H9 (cell line): ENCODE results near the gene TDRD3. TPM values are rescaled to one million over a fixed set of nuclear protein-coding genes. Genes with fewer than 3 reads are reported as not detected.

Experiments
- DNase-seq: peaks from one replicate; pipeline ENCODE4 v3.0.0-alpha.2; 2017
- H2AFZ ChIP-seq: one replicate; pipeline ENCODE4 v1.6.1; 2013; ENCODE audit warnings: mild to moderate bottlenecking, low read length, control low read depth, moderate library complexity
- H2AK5ac ChIP-seq: 2 replicates; pipeline ENCODE4 v1.6.1; 2013; ENCODE audit warnings: low read length, control low read depth, mixed read lengths; ENCODE audit not compliant: insufficient read length
- H2BK120ac ChIP-seq: one replicate; pipeline ENCODE4 v1.6.1; 2013; ENCODE audit warnings: low read depth, mild to moderate bottlenecking, low read length, control low read depth, inconsistent platforms; ENCODE audit not compliant: poor library complexity, severe bottlenecking
- H2BK12ac ChIP-seq: 2 replicates; pipeline ENCODE4 v1.6.1; 2013; ENCODE audit warnings: low read length, control low read depth, mixed read lengths, low read depth; ENCODE audit not compliant: insufficient read length
- H2BK15ac ChIP-seq: 2 replicates; pipeline ENCODE4 v1.6.1; 2013; ENCODE audit warnings: low read depth, low read length, control low read depth
- H2BK20ac ChIP-seq: one replicate; pipeline ENCODE4 v1.6.1; 2013; ENCODE audit warnings: low read depth, mild to moderate bottlenecking, low read length, control low read depth, inconsistent platforms; ENCODE audit not compliant: poor library complexity, severe bottlenecking
- H2BK5ac ChIP-seq: 2 replicates; pipeline ENCODE4 v1.6.1; 2013; ENCODE audit warnings: low read length, control low read depth, mixed read lengths; ENCODE audit not compliant: insufficient read length
- H3K14ac ChIP-seq: 2 replicates; pipeline ENCODE4 v1.6.1; 2013; ENCODE audit warnings: low read length, control low read depth; ENCODE audit not compliant: insufficient read depth
- H3K18ac ChIP-seq: 2 replicates; pipeline ENCODE4 v1.6.1; 2013; ENCODE audit warnings: low read depth, mild to moderate bottlenecking, mixed read lengths, low read length, control low read depth; ENCODE audit not compliant: insufficient read length
- H3K23ac ChIP-seq: 2 replicates; pipeline ENCODE4 v1.6.1; 2013; ENCODE audit warnings: low read length, control low read depth, mixed read lengths, low read depth; ENCODE audit not compliant: insufficient read length
- H3K23me2 ChIP-seq: 2 replicates; pipeline ENCODE4 v1.6.1; 2013; ENCODE audit warnings: low read depth, mild to moderate bottlenecking, mixed read lengths, low read length, control low read depth; ENCODE audit not compliant: insufficient read length, poor library complexity, severe bottlenecking
- H3K27ac ChIP-seq: 2 replicates; pipeline ENCODE4 v1.5.1; 2013; ENCODE audit warnings: low read length, control low read depth, mixed read lengths, low read depth; ENCODE audit not compliant: insufficient read length
- H3K27me3 ChIP-seq: 2 replicates; pipeline ENCODE4 v1.6.1; 2013; ENCODE audit warnings: low read length, control low read depth, inconsistent platforms; ENCODE audit not compliant: insufficient read depth
- H3K4ac ChIP-seq: 2 replicates; pipeline ENCODE4 v1.6.1; 2013; ENCODE audit warnings: low read depth, mild to moderate bottlenecking, control low read depth, inconsistent platforms, low read length, moderate library complexity
- H3K4me1 ChIP-seq: 2 replicates; pipeline ENCODE4 v1.6.1; 2013; ENCODE audit warnings: low read length, control low read depth, inconsistent platforms; ENCODE audit not compliant: insufficient read depth
- H3K4me2 ChIP-seq: 2 replicates; pipeline ENCODE4 v1.6.1; 2013; ENCODE audit warnings: low read length, control low read depth, mixed read lengths; ENCODE audit not compliant: insufficient read length, insufficient read depth
- H3K56ac ChIP-seq: 2 replicates; pipeline ENCODE4 v1.6.1; 2013; ENCODE audit warnings: low read depth, mild to moderate bottlenecking, mixed read lengths, low read length, control low read depth; ENCODE audit not compliant: insufficient read length
- H3K79me1 ChIP-seq: 2 replicates; pipeline ENCODE4 v1.6.1; 2013; ENCODE audit warnings: low read depth, mild to moderate bottlenecking, moderate library complexity, low read length, control low read depth, inconsistent platforms; ENCODE audit not compliant: insufficient read depth, poor library complexity, severe bottlenecking
- H3K79me2 ChIP-seq: 2 replicates; pipeline ENCODE4 v1.6.1; 2013; ENCODE audit warnings: low read length, control low read depth, inconsistent platforms; ENCODE audit not compliant: insufficient read depth
- H3K9ac ChIP-seq: 2 replicates; pipeline ENCODE4 v1.6.1; 2013; ENCODE audit warnings: low read length, control low read depth, mixed read lengths; ENCODE audit not compliant: insufficient read length; ENCODE audit errors: extremely low read depth
- H3K9me3 ChIP-seq: one replicate; pipeline ENCODE4 v1.6.1; 2013; ENCODE audit warnings: low read depth, low read length, inconsistent platforms; ENCODE audit not compliant: control insufficient read depth
- H3T11ph ChIP-seq: one replicate; pipeline ENCODE4 v1.6.1; 2013; ENCODE audit warnings: mild to moderate bottlenecking, low read length, control low read depth, inconsistent platforms
- H4K20me1 ChIP-seq: one replicate; pipeline ENCODE4 v1.6.1; 2013; ENCODE audit not compliant: control insufficient read depth, insufficient read length, insufficient read depth
- H4K5ac ChIP-seq: 2 replicates; pipeline ENCODE4 v1.6.1; 2013; ENCODE audit warnings: low read depth, mild to moderate bottlenecking, mixed read lengths, low read length, control low read depth; ENCODE audit not compliant: insufficient read length
- H4K8ac ChIP-seq: replicated peaks from 2 replicates; pipeline ENCODE4 v1.6.1; 2013; ENCODE audit warnings: low read length, control low read depth, mixed read lengths, low read depth; ENCODE audit not compliant: insufficient read length
- H4K91ac ChIP-seq: 2 replicates; pipeline ENCODE4 v1.6.1; 2013; ENCODE audit warnings: low read depth, mild to moderate bottlenecking, moderate library complexity, mixed read lengths, low read length, control low read depth; ENCODE audit not compliant: insufficient read length
- H3K27ac Mint-ChIP-seq, 3 experiments: 2 replicates in 2 of 3; 3 replicates in 1 of 3; pipeline ENCODE4 v1.8.0; 2020 to 2021; ENCODE audit warnings: mixed read lengths in 3 of 3, mild to moderate bottlenecking in 1 of 3, moderate library complexity in 1 of 3
- H3K27me3 Mint-ChIP-seq: 2 replicates; pipeline ENCODE4 v1.8.0; 2021; ENCODE audit warnings: low read depth, mild to moderate bottlenecking, moderate library complexity, mixed read lengths
- H3K36me3 Mint-ChIP-seq, 3 experiments: 2 replicates in 2 of 3; 3 replicates in 1 of 3; pipeline ENCODE4 v1.8.0; 2020 to 2021; ENCODE audit warnings: low read depth in 3 of 3, mixed read lengths in 3 of 3; ENCODE audit not compliant: insufficient read depth in 1 of 3
- H3K4me1 Mint-ChIP-seq, 2 experiments: 2 replicates each; pipeline ENCODE4 v1.8.0; 2020; ENCODE audit warnings: mixed read lengths in 2 of 2
- H3K4me3 Mint-ChIP-seq, 2 experiments: 2 replicates in 1 of 2; 3 replicates in 1 of 2; pipeline ENCODE4 v1.8.0; 2020 to 2021; ENCODE audit warnings: mild to moderate bottlenecking in 2 of 2, mixed read lengths in 2 of 2, moderate library complexity in 1 of 2
- H3K9me3 Mint-ChIP-seq, 2 experiments: 2 replicates in 1 of 2; 3 replicates in 1 of 2; pipeline ENCODE4 v1.8.0; 2020; ENCODE audit warnings: mild to moderate bottlenecking in 2 of 2, mixed read lengths in 2 of 2, moderate library complexity in 1 of 2
- WGBS: extraction: QIAGEN DNeasy Blood & Tissue Kit; methylation state at CpG from one replicate; pipeline ENCODE4 v1.1.7; 2013; ENCODE audit warnings: missing lambda C conversion rate, low lambda C conversion rate, mixed read lengths; ENCODE audit not compliant: insufficient read length; ENCODE audit errors: extremely low coverage; 5-methylcytosine and 5-hydroxymethylcytosine counted together
- total RNA-seq: library from RNA; stranded (reverse); gene quantifications from 2 replicates; pipeline ENCODE4 v1.2.1, GENCODE V29; 2021
- TF ChIP-seq, protein P1 (sequence below): fragments of 200-600 bp; sonication (generic); conservative IDR thresholded peaks from 3 replicates; pipeline ENCODE4 v1.8.0; 2021; ENCODE audit warnings: antibody characterized with exemption, mild to moderate bottlenecking

TDRD3 gene
- total RNA-seq, 1 experiment from 2014 or later: 16.1 TPM

DNA sequence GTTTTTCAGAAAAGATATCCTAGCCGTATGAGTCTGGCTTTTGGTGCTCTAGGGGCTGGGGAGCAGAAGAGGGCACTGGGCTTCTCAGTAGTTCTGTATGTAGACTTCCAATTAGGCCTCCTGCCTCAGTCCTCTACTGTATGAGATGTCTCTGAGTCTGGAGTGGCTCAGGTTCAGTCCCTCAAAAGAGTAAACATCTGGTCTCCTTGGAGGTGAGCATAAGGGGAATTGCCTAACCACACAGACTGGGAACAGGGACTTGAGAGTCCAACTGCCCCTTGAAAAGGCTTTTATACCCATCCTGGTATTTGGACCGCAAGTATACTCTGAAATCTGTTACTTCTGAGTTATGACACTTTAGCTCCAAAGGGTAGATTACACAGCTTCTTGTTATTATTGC lies 214.5 kb downstream of the TDRD3 start:
- no peak overlapping the region for H3T11ph ChIP-seq
- no peaks in the 10 kb centered on the region for H3K79me1 ChIP-seq
- no peak overlapping the region for H2BK120ac ChIP-seq
- no peaks in the 10 kb centered on the region for H3K36me3 Mint-ChIP-seq
- no peak overlapping the region for H3K27ac Mint-ChIP-seq
- H3K9ac ChIP-seq: no peak overlapping the region
- no peaks in the 10 kb centered on the region; the same call in 1 of the 2 replicates for H3K4me1 ChIP-seq
- H3K27ac ChIP-seq: no peak overlapping the region
- H3K23me2 ChIP-seq: no peaks in the 10 kb centered on the region
- no peak overlapping the region for H2BK5ac ChIP-seq
- no peak overlapping the region for H4K5ac ChIP-seq
- H3K4me2 ChIP-seq: no peak overlapping the region
- no peak overlapping the region for H2AK5ac ChIP-seq
- H3K4me1 Mint-ChIP-seq: peaks cover 9 to 19% of the 10 kb centered on the region in 2 experiments
- H2BK15ac ChIP-seq: no peak overlapping the region
- no peaks in the 10 kb centered on the region for H3K27me3 Mint-ChIP-seq
- no peak overlapping the region for H3K4ac ChIP-seq
- H4K20me1 ChIP-seq: no peaks in the 10 kb centered on the region
- H3K23ac ChIP-seq: no peak overlapping the region
- no CpG with 5 or more reads among the region's 2 CpGs for WGBS
- H3K9me3 Mint-ChIP-seq: no peaks in the 10 kb centered on the region
- H3K4me3 Mint-ChIP-seq: no peak overlapping the region
- H3K18ac ChIP-seq: no peak overlapping the region
- no peak for DNase-seq
- H3K56ac ChIP-seq: no peak overlapping the region
- no peaks in the 10 kb centered on the region for H3K79me2 ChIP-seq
- H2AFZ ChIP-seq: no peak overlapping the region
- no peak overlapping the region for H4K8ac ChIP-seq
- H4K91ac ChIP-seq: no peak overlapping the region
- no peak overlapping the region for H3K14ac ChIP-seq
- no peak overlapping the region for H2BK20ac ChIP-seq
- no peaks in the 10 kb centered on the region for H3K9me3 ChIP-seq
- TF ChIP-seq, protein P1, sequence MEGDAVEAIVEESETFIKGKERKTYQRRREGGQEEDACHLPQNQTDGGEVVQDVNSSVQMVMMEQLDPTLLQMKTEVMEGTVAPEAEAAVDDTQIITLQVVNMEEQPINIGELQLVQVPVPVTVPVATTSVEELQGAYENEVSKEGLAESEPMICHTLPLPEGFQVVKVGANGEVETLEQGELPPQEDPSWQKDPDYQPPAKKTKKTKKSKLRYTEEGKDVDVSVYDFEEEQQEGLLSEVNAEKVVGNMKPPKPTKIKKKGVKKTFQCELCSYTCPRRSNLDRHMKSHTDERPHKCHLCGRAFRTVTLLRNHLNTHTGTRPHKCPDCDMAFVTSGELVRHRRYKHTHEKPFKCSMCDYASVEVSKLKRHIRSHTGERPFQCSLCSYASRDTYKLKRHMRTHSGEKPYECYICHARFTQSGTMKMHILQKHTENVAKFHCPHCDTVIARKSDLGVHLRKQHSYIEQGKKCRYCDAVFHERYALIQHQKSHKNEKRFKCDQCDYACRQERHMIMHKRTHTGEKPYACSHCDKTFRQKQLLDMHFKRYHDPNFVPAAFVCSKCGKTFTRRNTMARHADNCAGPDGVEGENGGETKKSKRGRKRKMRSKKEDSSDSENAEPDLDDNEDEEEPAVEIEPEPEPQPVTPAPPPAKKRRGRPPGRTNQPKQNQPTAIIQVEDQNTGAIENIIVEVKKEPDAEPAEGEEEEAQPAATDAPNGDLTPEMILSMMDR: no peak
- H2BK12ac ChIP-seq: no peak overlapping the region
- H3K27me3 ChIP-seq: no peaks in the 10 kb centered on the region
